Pancreas (tissue), 10 donors: ENCODE data around the gene SPATA33. TPM values are rescaled to one million over a fixed set of nuclear protein-coding genes. Genes with fewer than 3 reads are reported as not detected.

Experiments
- ATAC-seq, 4 donors: fragments of 200-7000 bp; cut with Tn5 transposase; one replicate each; pipeline versions ENCODE4 v1.8.0 to v1.9.1; 2020; ENCODE audit warnings: mild to moderate bottlenecking in 4 of 4, moderate library complexity in 4 of 4
- DNase-seq, 6 donors: peaks; one replicate each; pipeline ENCODE4 v3.0.0-alpha.2; 2020
- FAIRE-seq: peaks from 2 replicates; lab custom pipeline; 2012; peaks lifted over from hg19 to GRCh38; lab: Jason Lieb, UNC
- H3K27ac ChIP-seq, 4 donors: fragments of 200-600 bp; sonication (generic); 1 replicate in 3 of 4; 2 replicates in 1 of 4; pipeline versions ENCODE4 v1.5.0 to v1.8.0; 2020
- H3K27me3 ChIP-seq, 4 donors: fragments of 200-600 bp; one replicate each; pipeline ENCODE4 v1.8.0; 2021
- H3K36me3 ChIP-seq, 3 donors: fragments of 200-600 bp; sonication (generic) in 1 of 3; one replicate each; pipeline versions ENCODE4 v1.5.0 to v1.8.0; 2020 to 2021
- H3K4me1 ChIP-seq, 3 donors: fragments of 200-600 bp; one replicate each; pipeline ENCODE4 v1.8.0; 2021
- H3K4me3 ChIP-seq, 4 donors: fragments of 200-600 bp; sonication (generic) in 2 of 4; one replicate each; pipeline versions ENCODE4 v1.5.0 to v1.8.0; 2020 to 2021
- H3K9me3 ChIP-seq, 4 donors: fragments of 200-600 bp; one replicate each; pipeline ENCODE4 v1.8.0; 2021
- WGBS, 2 donors: extraction: QIAGEN DNeasy Blood & Tissue Kit; methylation state at CpG; one replicate each; pipeline ENCODE4 v1.1.7; 2013; 5-methylcytosine and 5-hydroxymethylcytosine counted together
- intact Hi-C, 3 donors: fragments of 100-400 bp; cut with DNase I; formaldehyde crosslinking; loops; one replicate each; pipeline versions ENCODE4 v1.11.1 to v1.14.2; 2022
- polyA plus RNA-seq, 2 donors: library from polyadenylated mRNA; stranded (reverse); fragments of 200-250 nt; gene quantifications; one replicate each; pipeline ENCODE4 v1.2.3, GENCODE V29; 2013
- total RNA-seq, 6 donors: library from RNA; stranded (reverse); fragmentation: NEBNext Ultra II Directional in 4 of 6; extraction: Animal tissue kit (Norgen Biotek cat#: 25700) in 4 of 6; gene quantifications; one replicate each; pipeline versions ENCODE4 v1.2.1 to v1.2.4, GENCODE V29; 2021 to 2023
- TF ChIP-seq, protein P1 (sequence below), 4 donors: fragments of 200-600 bp; sonication (generic) in 3 of 4; IDR thresholded peaks; one replicate each; pipeline versions ENCODE4 v1.5.0 to v1.8.0; 2021; ENCODE audit warnings: antibody characterized with exemption in 4 of 4
- donor health status: healthy with polysubstance abuse.
- donor health status: DM: no; HTN: no; CAD: no; lungs with moderate emphysema.
- donor health status: DM: no; HTN: no; CAD: no.
- donor health status: control.
- donor health status: control.
- donor health status: Bipolar disorder and iron deficiency.
- donor health status: DM: yes; HTN: yes; CAD: no.
- donor health status: DM: no; HTN: no; CAD: no.
- donor health status: DM: no; HTN: no; CAD: no.
- donor health status: DM: yes; HTN: yes; CAD: no.

The SPATA33 gene
- total and polyA plus RNA-seq, 8 donors = 2.4 to 9.3 (median 3.8) TPM

- 90 to 91% methylated on average over 20 of the region's 20 CpGs for WGBS, 2 donors
- H3K36me3 ChIP-seq = no peaks in the 10 kb centered on the region
- FAIRE-seq (no peak), DNase-seq (no peak), ATAC-seq (no peak)
- TF ChIP-seq, protein P1, sequence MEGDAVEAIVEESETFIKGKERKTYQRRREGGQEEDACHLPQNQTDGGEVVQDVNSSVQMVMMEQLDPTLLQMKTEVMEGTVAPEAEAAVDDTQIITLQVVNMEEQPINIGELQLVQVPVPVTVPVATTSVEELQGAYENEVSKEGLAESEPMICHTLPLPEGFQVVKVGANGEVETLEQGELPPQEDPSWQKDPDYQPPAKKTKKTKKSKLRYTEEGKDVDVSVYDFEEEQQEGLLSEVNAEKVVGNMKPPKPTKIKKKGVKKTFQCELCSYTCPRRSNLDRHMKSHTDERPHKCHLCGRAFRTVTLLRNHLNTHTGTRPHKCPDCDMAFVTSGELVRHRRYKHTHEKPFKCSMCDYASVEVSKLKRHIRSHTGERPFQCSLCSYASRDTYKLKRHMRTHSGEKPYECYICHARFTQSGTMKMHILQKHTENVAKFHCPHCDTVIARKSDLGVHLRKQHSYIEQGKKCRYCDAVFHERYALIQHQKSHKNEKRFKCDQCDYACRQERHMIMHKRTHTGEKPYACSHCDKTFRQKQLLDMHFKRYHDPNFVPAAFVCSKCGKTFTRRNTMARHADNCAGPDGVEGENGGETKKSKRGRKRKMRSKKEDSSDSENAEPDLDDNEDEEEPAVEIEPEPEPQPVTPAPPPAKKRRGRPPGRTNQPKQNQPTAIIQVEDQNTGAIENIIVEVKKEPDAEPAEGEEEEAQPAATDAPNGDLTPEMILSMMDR (IDR thresholded peaks at IDR 0.05) = no peak
- intact Hi-C loops = no loop called here
- H3K27ac ChIP-seq = no peak overlapping the region
- no peaks in the 10 kb centered on the region for H3K9me3 ChIP-seq
- H3K4me3 ChIP-seq = no peak overlapping the region
- no peaks in the 10 kb centered on the region for H3K27me3 ChIP-seq
- peaks cover 0 to 6% (median 3%) of the 10 kb centered on the region in 3 donors for H3K4me1 ChIP-seq
Measured at GRCh38 chr16:89616623-89617022, 41.0 kb upstream of the SPATA33 start.

GRCh38 chr16:89617036-89617435, 40.6 kb upstream of the SPATA33 start:
- ATAC-seq = no peak
- intact Hi-C loops = no loop called here
- no peak for DNase-seq
- H3K27ac ChIP-seq = no peak overlapping the region
- no peaks in the 10 kb centered on the region for H3K36me3 ChIP-seq
- 76 to 77% methylated on average over 6 of the region's 6 CpGs for WGBS, 2 donors
- H3K4me1 ChIP-seq = peaks cover 0 to 6% (median 3%) of the 10 kb centered on the region in 3 donors
- TF ChIP-seq, protein P1 (IDR thresholded peaks at IDR 0.05) = no peak
- H3K27me3 ChIP-seq = no peaks in the 10 kb centered on the region
- H3K4me3 ChIP-seq = no peak overlapping the region
- FAIRE-seq = no peak
- H3K9me3 ChIP-seq = no peaks in the 10 kb centered on the region

GRCh38 chr16:89618109-89618998, 39.3 kb upstream of the SPATA33 start:
- H3K4me3 ChIP-seq = no peak overlapping the region
- H3K4me1 ChIP-seq = no peaks in the 10 kb centered on the region
- H3K27me3 ChIP-seq = no peaks in the 10 kb centered on the region
- ATAC-seq = no peak
- no peaks in the 10 kb centered on the region for H3K9me3 ChIP-seq
- H3K36me3 ChIP-seq = no peaks in the 10 kb centered on the region
- intact Hi-C loops = no loop called here
- no peak for DNase-seq
- no peak overlapping the region for H3K27ac ChIP-seq
- TF ChIP-seq, protein P1 (IDR thresholded peaks at IDR 0.05) = no peak
- FAIRE-seq = no peak
- whole genome bisulfite sequencing, 2 donors = 68% methylated on average over 15 of the region's 16 CpGs

DNA sequence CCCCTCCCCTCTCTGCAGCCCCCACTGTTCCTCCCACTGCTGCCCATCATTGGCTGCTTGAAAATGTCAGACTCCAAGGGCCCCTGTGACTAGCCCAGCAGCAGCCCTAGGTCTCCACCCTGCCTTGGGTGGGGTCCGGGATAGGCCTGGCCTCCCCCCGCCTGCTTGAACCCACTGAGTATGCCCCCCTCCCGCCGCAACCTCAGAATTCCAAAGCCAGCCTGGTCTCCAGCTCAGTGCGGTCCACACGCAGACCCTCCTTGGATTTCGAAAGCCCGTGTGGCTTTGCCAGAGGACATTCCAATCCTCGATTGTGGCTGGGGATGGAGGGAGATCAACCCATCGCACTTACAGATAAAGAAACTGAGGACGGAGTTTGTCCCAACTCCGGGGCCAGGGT, 37.8 kb upstream of the SPATA33 start:
- intact Hi-C loops = no loop called here
- no peaks in the 10 kb centered on the region for H3K4me1 ChIP-seq
- DNase-seq = peak in 1 of 6 donors; percentile 38
- H3K27ac ChIP-seq = no peak overlapping the region
- no peaks in the 10 kb centered on the region for H3K36me3 ChIP-seq
- H3K27me3 ChIP-seq = no peaks in the 10 kb centered on the region
- no peak for FAIRE-seq
- H3K4me3 ChIP-seq = no peak overlapping the region
- no peaks in the 10 kb centered on the region for H3K9me3 ChIP-seq
- TF ChIP-seq, protein P1 (IDR thresholded peaks at IDR 0.05) = no peak
- 73 to 77% methylated on average over 12 of the region's 12 CpGs for WGBS, 2 donors
- ATAC-seq = no peak

- Histone ChIP-seq H3K27ac (no peak overlapping the region), H3K36me3 (no peaks in the 10 kb centered on the region), H3K4me3 (no peak overlapping the region), H3K9me3 (no peaks in the 10 kb centered on the region), H3K27me3 (no peaks in the 10 kb centered on the region), H3K4me1 (no peaks in the 10 kb centered on the region)
- no peak for FAIRE-seq
- intact Hi-C loops = no loop called here
- 84 to 92% methylated on average over 16 of the region's 16 CpGs for WGBS, 2 donors
- TF ChIP-seq, protein P1 (IDR thresholded peaks at IDR 0.05) = no peak
- ATAC-seq = no peak
- DNase-seq = peak in 1 of 6 donors; percentile 43
Measured at GRCh38 chr16:89620406-89620841, 37.2 kb upstream of the SPATA33 start.
